NAMALWA (cell line): ENCODE measurements around the gene MVB12B.

Source experiments
- DNase-seq: peaks from one replicate; pipeline ENCODE4 v3.0.0-alpha.2; 2015; ENCODE audit warnings: low spot score

MVB12B gene

GRCh38 chr9:126331964-126332748, 5.5 kb downstream of the MVB12B start:
- no peak for DNase-seq

- DNase-seq: no peak
Measured at GRCh38 chr9:126334721-126335621, 8.3 kb downstream of the MVB12B start.

- DNase-seq: no peak
Measured at GRCh38 chr9:126335837-126336735, 9.5 kb downstream of the MVB12B start.

GRCh38 chr9:126336736-126337325, 10.2 kb downstream of the MVB12B start:
- DNase-seq: no peak

GRCh38 chr9:126337729-126338372, 11.2 kb downstream of the MVB12B start:
- no peak for DNase-seq

GRCh38 chr9:126338945-126339344, 12.3 kb downstream of the MVB12B start:
- no peak for DNase-seq

- DNase-seq: no peak
Measured at GRCh38 chr9:126341426-126341825, 14.8 kb downstream of the MVB12B start.

GRCh38 chr9:126341902-126342301, 15.3 kb downstream of the MVB12B start:
- DNase-seq: no peak

GRCh38 chr9:126342621-126343031, 16.0 kb downstream of the MVB12B start:
- DNase-seq: no peak

GRCh38 chr9:126343271-126343700, 16.7 kb downstream of the MVB12B start:
- no peak for DNase-seq

- no peak for DNase-seq
Measured at GRCh38 chr9:126346031-126346430, 19.4 kb downstream of the MVB12B start.

GRCh38 chr9:126347093-126347492, 20.5 kb downstream of the MVB12B start:
- DNase-seq: no peak

GRCh38 chr9:126347911-126348760, 21.5 kb downstream of the MVB12B start:
- DNase-seq: no peak

- DNase-seq: no peak
Measured at GRCh38 chr9:126348911-126349550, 22.4 kb downstream of the MVB12B start.

- no peak for DNase-seq
Measured at GRCh38 chr9:126354887-126355770, 28.5 kb downstream of the MVB12B start.

- DNase-seq: no peak
Measured at GRCh38 chr9:126357074-126357473, 30.4 kb downstream of the MVB12B start.

- DNase-seq: no peak
Measured at GRCh38 chr9:126360073-126360472, 33.4 kb downstream of the MVB12B start.

GRCh38 chr9:126361810-126362238, 35.2 kb downstream of the MVB12B start:
- no peak for DNase-seq

GRCh38 chr9:126363250-126363649, 36.6 kb downstream of the MVB12B start:
- no peak for DNase-seq
